WTC11 (cell line): ENCODE measurements around the gene SEMA3C. TPM values are rescaled to one million over a fixed set of nuclear protein-coding genes. Genes with fewer than 3 reads are reported as not detected.

Source experiments
- ATAC-seq: fragments of 200-7000 bp; cut with Tn5 transposase; 2 replicates; pipeline ENCODE4 v1.10.0; 2021; ENCODE audit warnings: mild to moderate bottlenecking, moderate library complexity
- CTCF ChIA-PET: fragments of 300-600 bp; sonication (Branson Sonifier 250); formaldehyde crosslinking; loops from one replicate; lab custom pipeline; 2021; ENCODE audit warnings: antibody characterized with exemption; lab: Charles Lee
- POLR2A ChIA-PET: fragments of 350-600 bp; sonication (Branson Sonifier 250); formaldehyde crosslinking; loops from one replicate; lab custom pipeline; 2021; ENCODE audit warnings: antibody characterized with exemption; lab: Charles Lee
- DNase-seq: peaks from one replicate; pipeline ENCODE4 v3.0.0; 2021; ENCODE audit warnings: low spot score
- H3K27ac Mint-ChIP-seq: 2 replicates; pipeline ENCODE4 v1.8.0; 2021; ENCODE audit warnings: mixed read lengths
- H3K27me3 Mint-ChIP-seq: 2 replicates; pipeline ENCODE4 v1.8.0; 2021; ENCODE audit warnings: low read depth, mild to moderate bottlenecking, moderate library complexity, mixed read lengths
- H3K36me3 Mint-ChIP-seq: 2 replicates; pipeline ENCODE4 v1.8.0; 2021; ENCODE audit warnings: mixed read lengths
- H3K4me1 Mint-ChIP-seq: 2 replicates; pipeline ENCODE4 v1.8.0; 2022; ENCODE audit warnings: mixed read lengths
- H3K4me3 Mint-ChIP-seq: 2 replicates; pipeline ENCODE4 v1.8.0; 2021; ENCODE audit warnings: mild to moderate bottlenecking, moderate library complexity, mixed read lengths
- H3K9me3 Mint-ChIP-seq: 2 replicates; pipeline ENCODE4 v1.8.0; 2021; ENCODE audit warnings: mixed read lengths
- ATF6 ChIP-seq: sonication (generic); formaldehyde crosslinking; IDR thresholded peaks from 2 replicates; pipeline ENCODE4 v1.8.1; 2023; ENCODE audit warnings: mild to moderate bottlenecking, missing genetic modification reagents
- GTF2I ChIP-seq: fragments of 250-450 bp; sonication (Bioruptor Pico); conservative IDR thresholded peaks from 2 replicates; pipeline ENCODE4 v1.4.0; 2021; ENCODE audit warnings: mild to moderate bottlenecking
- JUN ChIP-seq: sonication (generic); formaldehyde crosslinking; IDR thresholded peaks from 2 replicates; pipeline ENCODE4 v1.8.0; 2023; ENCODE audit warnings: mild to moderate bottlenecking, missing genetic modification reagents
- NFATC4 ChIP-seq: fragments of 250-450 bp; sonication (Bioruptor Pico); IDR thresholded peaks from 2 replicates; pipeline ENCODE4 v1.9.0; 2021; ENCODE audit warnings: mild to moderate bottlenecking
- PRRX2 ChIP-seq: fragments of 250-450 bp; sonication (Bioruptor Pico); IDR thresholded peaks from 2 replicates; pipeline ENCODE4 v1.8.0; 2021; ENCODE audit warnings: mild to moderate bottlenecking
- RELA ChIP-seq: sonication (generic); formaldehyde crosslinking; IDR thresholded peaks from 2 replicates; pipeline ENCODE4 v1.8.1; 2022; ENCODE audit warnings: missing genetic modification reagents, mild to moderate bottlenecking, borderline replicate concordance
- STAT6 ChIP-seq: sonication (generic); formaldehyde crosslinking; conservative IDR thresholded peaks from 2 replicates; pipeline ENCODE4 v1.8.1; 2023; ENCODE audit warnings: mild to moderate bottlenecking, low read depth, missing genetic modification reagents, moderate library complexity
- ZBTB21 ChIP-seq: sonication (generic); formaldehyde crosslinking; IDR thresholded peaks from 2 replicates; pipeline ENCODE4 v1.8.1; 2023; ENCODE audit warnings: mild to moderate bottlenecking, missing genetic modification reagents, borderline replicate concordance
- ZNF138 ChIP-seq: sonication (generic); formaldehyde crosslinking; conservative IDR thresholded peaks from 2 replicates; pipeline ENCODE4 v1.8.1; 2022; ENCODE audit warnings: mild to moderate bottlenecking, moderate library complexity, missing genetic modification reagents
- ZNF263 ChIP-seq: sonication (generic); formaldehyde crosslinking; IDR thresholded peaks from 2 replicates; pipeline ENCODE4 v1.8.1; 2022; ENCODE audit warnings: low read depth, mild to moderate bottlenecking, moderate library complexity, missing genetic modification reagents
- ZNF532 ChIP-seq: fragments of 250-450 bp; sonication (Bioruptor Pico); IDR thresholded peaks from 2 replicates; pipeline ENCODE4 v1.9.0; 2021; ENCODE audit warnings: mild to moderate bottlenecking, borderline replicate concordance
- total RNA-seq: library from RNA; stranded (reverse); gene quantifications from 3 replicates; pipeline ENCODE4 v1.2.3, GENCODE V29; 2021
- TF ChIP-seq, protein P1 (sequence below): fragments of 250-450 bp; sonication (Bioruptor Pico); IDR thresholded peaks from 2 replicates; pipeline ENCODE4 v1.9.0; 2021; ENCODE audit warnings: moderate library complexity, mild to moderate bottlenecking, inconsistent platforms, borderline replicate concordance
- TF ChIP-seq, protein P2 (sequence below): sonication (generic); formaldehyde crosslinking; IDR thresholded peaks from 2 replicates; pipeline ENCODE4 v1.8.0; 2022; ENCODE audit warnings: mild to moderate bottlenecking, missing genetic modification reagents

Gene SEMA3C
- total RNA-seq, 1 experiment from 2014 or later, result 2.1 TPM

DNA sequence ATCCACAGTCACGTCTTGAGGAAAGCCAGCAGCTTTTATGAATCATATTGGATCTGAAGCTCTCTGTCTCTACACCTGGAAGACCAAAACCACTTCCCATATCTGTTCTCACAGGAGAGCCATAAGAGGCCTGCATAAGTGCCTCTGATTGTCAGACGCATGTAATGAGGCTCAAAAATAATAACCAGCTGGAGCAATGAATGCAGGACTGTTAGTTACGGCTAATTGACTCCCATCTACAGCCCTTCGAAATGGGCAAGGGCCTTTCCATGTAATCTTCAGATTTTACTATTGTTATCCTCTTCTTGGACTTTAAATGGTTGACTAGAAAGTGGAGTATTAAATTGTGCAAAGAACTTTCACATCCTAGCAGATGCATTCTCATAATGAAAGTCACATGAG, 4.4 kb upstream of the SEMA3C start:
- POLR2A ChIA-PET, result no interaction called here
- Mint-ChIP-seq H3K36me3 (peaks cover 4% of the 10 kb centered on the region), H3K4me3 (no peak overlapping the region), H3K4me1 (peaks cover 30% of the 10 kb centered on the region), H3K27ac (no peak overlapping the region), H3K9me3 (peaks cover 6% of the 10 kb centered on the region), H3K27me3 (peaks cover 7% of the 10 kb centered on the region)
- DNase-seq (no peak), ATAC-seq (no peak)
- TF ChIP-seq PRRX2 (CRISPR knock-in tag), result no peak
- no peak for TF ChIP-seq RELA (CRISPR knock-in tag)
- no peak for TF ChIP-seq GTF2I (CRISPR knock-in tag)
- no peak for TF ChIP-seq ZNF138 (CRISPR knock-in tag)
- no peak for TF ChIP-seq ZNF532 (CRISPR knock-in tag)
- no peak for TF ChIP-seq STAT6 (CRISPR knock-in tag)
- no peak for TF ChIP-seq JUN (CRISPR knock-in tag)
- TF ChIP-seq, protein P1, sequence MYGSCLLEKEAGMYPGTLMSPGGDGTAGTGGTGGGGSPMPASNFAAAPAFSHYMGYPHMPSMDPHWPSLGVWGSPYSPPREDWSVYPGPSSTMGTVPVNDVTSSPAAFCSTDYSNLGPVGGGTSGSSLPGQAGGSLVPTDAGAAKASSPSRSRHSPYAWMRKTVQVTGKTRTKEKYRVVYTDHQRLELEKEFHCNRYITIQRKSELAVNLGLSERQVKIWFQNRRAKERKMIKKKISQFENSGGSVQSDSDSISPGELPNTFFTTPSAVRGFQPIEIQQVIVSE (CRISPR knock-in tag), result no peak
- CTCF ChIA-PET, result interaction anchor here (0.6 to 1.6 kb wide), 2 partner anchors 495 to 547 kb away, joined by 3 to 4 read pairs; no protein-coding TSS in a partner anchor

GRCh38 chr7:80922253-80923049, 3.6 kb upstream of the SEMA3C start:
- no peak for DNase-seq
- Mint-ChIP-seq H3K27me3 (peaks cover 11% of the 10 kb centered on the region), H3K9me3 (peaks cover 6% of the 10 kb centered on the region), H3K27ac (peak overlapping the region; percentile 25; the same call in 1 of the 2 replicates), H3K4me3 (no peak overlapping the region)
- POLR2A ChIA-PET, result interaction anchor here (0.6 kb wide), 1 partner anchor 40 kb away, joined by 12 read pairs; no protein-coding TSS in a partner anchor
- ATAC-seq, result no peak
- CTCF ChIA-PET, result no interaction called here
- TF ChIP-seq ZNF263 (CRISPR knock-in tag), result no peak
- no peak for TF ChIP-seq ZBTB21
- TF ChIP-seq, protein P2, sequence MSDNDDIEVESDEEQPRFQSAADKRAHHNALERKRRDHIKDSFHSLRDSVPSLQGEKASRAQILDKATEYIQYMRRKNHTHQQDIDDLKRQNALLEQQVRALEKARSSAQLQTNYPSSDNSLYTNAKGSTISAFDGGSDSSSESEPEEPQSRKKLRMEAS (CRISPR knock-in tag), result no peak
- TF ChIP-seq JUN (CRISPR knock-in tag), result no peak
- TF ChIP-seq ATF6 (CRISPR knock-in tag), result no peak
- TF ChIP-seq NFATC4 (CRISPR knock-in tag), result no peak
- TF ChIP-seq, all 79 proteins: peak for 0
- Mint-ChIP-seq H3K36me3 (peaks cover 4% of the 10 kb centered on the region), H3K4me1 (peaks cover 36% of the 10 kb centered on the region)
